Hematopoietic multipotent progenitor cell treated with erythropoietin and hydrocortisone succinate and interleukin-3 and kit ligand, for 6 days (in vitro differentiated cells): Measurements from ENCODE around the gene INTS3.

Source experiments
- DNase-seq: peaks from one replicate; pipeline ENCODE4 v3.0.0-alpha.2; 2015

The INTS3 gene

GRCh38 chr1:153799016-153799415, 71.2 kb downstream of the INTS3 start:
- DNase-seq, result no peak

- DNase-seq, result no peak
These were observed 72.0 kb downstream of the INTS3 start for GRCh38 chr1:153799566-153800465.

- DNase-seq, result no peak
These were observed 72.7 kb downstream of the INTS3 start for GRCh38 chr1:153800516-153800915.

- DNase-seq, result no peak
These were observed 73.3 kb downstream of the INTS3 start for GRCh38 chr1:153801028-153801625.

GRCh38 chr1:153801786-153802697, 74.2 kb downstream of the INTS3 start:
- no peak for DNase-seq

- no peak for DNase-seq
These were observed 75.7 kb downstream of the INTS3 start for GRCh38 chr1:153803470-153804056.

GRCh38 chr1:153804112-153804511, 76.3 kb downstream of the INTS3 start:
- no peak for DNase-seq

- peak; percentile 98 for DNase-seq
These were observed 77.3 kb downstream of the INTS3 start for GRCh38 chr1:153805042-153805745.

GRCh38 chr1:153805886-153806719, 78.3 kb downstream of the INTS3 start:
- DNase-seq, result no peak

- no peak for DNase-seq
These were observed 88.5 kb downstream of the INTS3 start for GRCh38 chr1:153816283-153816889.

- peak; percentile 36 for DNase-seq
These were observed 91.0 kb downstream of the INTS3 start for GRCh38 chr1:153818876-153819275.
